Thoracic aorta (tissue), 2 donors: ENCODE results near the gene RHEB. TPM values are rescaled to one million over a fixed set of nuclear protein-coding genes. Genes with fewer than 3 reads are reported as not detected.

Experiments used
- ATAC-seq: fragments of 150-250 bp; one replicate; pipeline ENCODE4 v1.8.0; 2017; ENCODE audit warnings: low read depth; ENCODE audit not compliant: insufficient number of reproducible peaks, low FRiP score
- DNase-seq: peaks from one replicate; pipeline ENCODE4 v3.0.0-alpha.2; 2020; ENCODE audit warnings: low spot score
- H3K27ac ChIP-seq, 2 donors: fragments of 200-600 bp; sonication (generic); 1 replicate in 1 of 2; 2 replicates in 1 of 2; pipeline ENCODE4 v1.5.1; 2016; ENCODE audit warnings: mild to moderate bottlenecking in 2 of 2, moderate library complexity in 2 of 2
- H3K27me3 ChIP-seq: fragments of 200-600 bp; sonication (generic); replicated peaks from 2 replicates; pipeline ENCODE4 v1.6.0; 2016; ENCODE audit warnings: mild to moderate bottlenecking; ENCODE audit not compliant: insufficient read depth
- H3K36me3 ChIP-seq: fragments of 200-600 bp; sonication (generic); one replicate; pipeline ENCODE4 v1.5.1; 2016
- H3K4me1 ChIP-seq, 2 donors: fragments of 200-600 bp; sonication (generic); 1 replicate in 1 of 2; 2 replicates in 1 of 2; pipeline versions ENCODE4 v1.5.1 to v1.6.0; 2016; ENCODE audit warnings: low read depth in 2 of 2, mild to moderate bottlenecking in 1 of 2; ENCODE audit not compliant: control insufficient read depth in 1 of 2
- H3K4me3 ChIP-seq: fragments of 200-600 bp; sonication (generic); 2 replicates; pipeline ENCODE4 v1.5.1; 2016; ENCODE audit warnings: mild to moderate bottlenecking
- H3K9me3 ChIP-seq: fragments of 200-600 bp; sonication (generic); 2 replicates; pipeline ENCODE4 v1.5.1; 2016
- total RNA-seq, 2 donors: library from RNA; depleted of rRNA; stranded (reverse); fragments of >200 nt; gene quantifications; one replicate each; pipeline versions ENCODE4 v1.1.0 to v1.2.3, GENCODE V29; 2016
- TF ChIP-seq, protein P1 (sequence below): fragments of 200-600 bp; sonication (generic); IDR thresholded peaks from one replicate; pipeline ENCODE4 v1.5.1; 2019; ENCODE audit warnings: antibody characterized with exemption

RHEB gene
- total RNA-seq, 2 donors from 2014 or later = 88.9 to 102 TPM

- Histone ChIP-seq H3K4me3 (no peak overlapping the region), H3K9me3 (peaks cover 7% of the 10 kb centered on the region), H3K27ac (peak overlapping the region; percentile 89 to 90), H3K4me1 (peaks cover 18 to 24% of the 10 kb centered on the region in 2 donors), H3K36me3 (peaks cover 14% of the 10 kb centered on the region), H3K27me3 (no peaks in the 10 kb centered on the region)
- TF ChIP-seq, protein P1, sequence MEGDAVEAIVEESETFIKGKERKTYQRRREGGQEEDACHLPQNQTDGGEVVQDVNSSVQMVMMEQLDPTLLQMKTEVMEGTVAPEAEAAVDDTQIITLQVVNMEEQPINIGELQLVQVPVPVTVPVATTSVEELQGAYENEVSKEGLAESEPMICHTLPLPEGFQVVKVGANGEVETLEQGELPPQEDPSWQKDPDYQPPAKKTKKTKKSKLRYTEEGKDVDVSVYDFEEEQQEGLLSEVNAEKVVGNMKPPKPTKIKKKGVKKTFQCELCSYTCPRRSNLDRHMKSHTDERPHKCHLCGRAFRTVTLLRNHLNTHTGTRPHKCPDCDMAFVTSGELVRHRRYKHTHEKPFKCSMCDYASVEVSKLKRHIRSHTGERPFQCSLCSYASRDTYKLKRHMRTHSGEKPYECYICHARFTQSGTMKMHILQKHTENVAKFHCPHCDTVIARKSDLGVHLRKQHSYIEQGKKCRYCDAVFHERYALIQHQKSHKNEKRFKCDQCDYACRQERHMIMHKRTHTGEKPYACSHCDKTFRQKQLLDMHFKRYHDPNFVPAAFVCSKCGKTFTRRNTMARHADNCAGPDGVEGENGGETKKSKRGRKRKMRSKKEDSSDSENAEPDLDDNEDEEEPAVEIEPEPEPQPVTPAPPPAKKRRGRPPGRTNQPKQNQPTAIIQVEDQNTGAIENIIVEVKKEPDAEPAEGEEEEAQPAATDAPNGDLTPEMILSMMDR = no peak
- ATAC-seq = no peak
- no peak for DNase-seq
Observed at GRCh38 chr7:151461096-151461941, 58.4 kb downstream of the RHEB start.

DNA sequence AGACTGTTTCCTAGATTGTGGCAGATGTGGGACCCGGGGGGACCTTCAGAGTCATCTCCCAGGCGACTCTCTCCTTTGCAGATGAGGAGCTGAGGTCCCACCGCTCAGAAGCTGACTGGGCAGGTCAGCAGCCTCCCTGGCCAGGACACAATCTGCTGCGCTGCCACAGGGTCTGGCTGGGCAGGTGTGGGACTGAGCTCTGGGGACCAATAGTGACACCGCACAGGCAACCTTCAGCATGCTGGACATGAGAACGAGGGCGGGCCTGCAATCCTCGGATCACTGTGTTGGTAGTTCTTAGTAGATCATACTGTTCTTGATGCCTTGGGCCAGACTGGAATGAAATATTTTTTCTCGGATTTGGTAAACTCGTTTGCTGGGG, 59.2 kb downstream of the RHEB start:
- H3K4me1 ChIP-seq = peaks cover 18 to 24% of the 10 kb centered on the region in 2 donors
- TF ChIP-seq, protein P1 = no peak
- H3K4me3 ChIP-seq = peak overlapping the region; percentile 66
- H3K36me3 ChIP-seq = peaks cover 8% of the 10 kb centered on the region
- peak overlapping the region; percentile 89 to 90 for H3K27ac ChIP-seq
- peaks cover 7% of the 10 kb centered on the region for H3K9me3 ChIP-seq
- no peak for DNase-seq
- no peaks in the 10 kb centered on the region for H3K27me3 ChIP-seq
- no peak for ATAC-seq

GRCh38 chr7:151459726-151460473, 59.8 kb downstream of the RHEB start:
- TF ChIP-seq, protein P1 = peak; percentile 30
- DNase-seq = peak; percentile 65

DNA sequence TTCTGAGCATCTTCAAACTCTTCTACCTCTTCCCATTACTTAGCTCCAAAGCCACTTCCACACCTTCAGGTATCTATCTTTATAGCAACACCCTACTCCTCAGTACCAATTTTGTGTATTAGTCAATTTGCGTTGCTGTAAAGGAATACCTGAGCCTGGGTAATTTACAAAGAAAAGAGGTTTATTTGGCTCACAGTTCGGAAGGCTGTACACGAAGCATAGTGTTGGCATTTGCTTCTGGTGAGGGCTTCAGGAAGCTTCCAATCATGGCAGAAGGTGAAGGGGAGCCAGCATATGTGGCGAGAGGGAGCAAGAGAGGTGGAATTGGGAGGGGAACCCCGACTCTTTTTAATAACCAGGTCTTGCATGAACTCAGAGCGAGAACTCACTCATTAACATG, 62.2 kb downstream of the RHEB start:
- ATAC-seq = no peak
- H3K36me3 ChIP-seq = no peaks in the 10 kb centered on the region
- no peak overlapping the region for H3K4me3 ChIP-seq
- TF ChIP-seq, protein P1 = no peak
- H3K27me3 ChIP-seq = no peaks in the 10 kb centered on the region
- H3K9me3 ChIP-seq = peaks cover 3% of the 10 kb centered on the region
- DNase-seq = no peak
- H3K4me1 ChIP-seq = peaks cover 18 to 24% of the 10 kb centered on the region in 2 donors
- no peak overlapping the region for H3K27ac ChIP-seq

More at GRCh38 chr7:151459726-151460473, 59.8 kb downstream of the RHEB start:
- peak; percentile 79 for ATAC-seq
- peak overlapping the region; percentile 89 to 90 for H3K27ac ChIP-seq
- no peaks in the 10 kb centered on the region for H3K27me3 ChIP-seq
- H3K9me3 ChIP-seq = peaks cover 7% of the 10 kb centered on the region
- peak overlapping the region; percentile 66 for H3K4me3 ChIP-seq
- H3K4me1 ChIP-seq = peaks cover 18 to 24% of the 10 kb centered on the region in 2 donors
- peaks cover 3% of the 10 kb centered on the region for H3K36me3 ChIP-seq

DNA sequence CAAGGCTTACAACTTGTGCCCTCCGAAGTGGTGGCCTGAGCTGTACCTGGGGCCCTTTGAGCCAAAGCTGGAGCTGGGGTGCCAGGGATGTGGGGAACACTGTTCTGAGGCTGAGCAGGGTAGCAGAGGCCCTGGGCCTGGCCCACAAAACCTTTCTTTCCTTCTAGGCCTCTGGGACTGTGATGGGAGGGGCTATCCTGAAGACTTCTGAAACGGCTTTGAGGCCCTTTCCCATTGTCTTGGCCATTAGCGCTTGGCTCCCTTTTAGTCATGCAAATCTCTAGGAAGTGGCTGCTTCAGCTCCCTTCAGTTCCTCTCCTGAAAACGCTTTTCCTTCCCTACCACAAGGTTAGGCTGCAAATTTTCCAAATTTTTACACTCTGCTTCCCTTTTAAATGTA, 62.9 kb downstream of the RHEB start:
- DNase-seq (no peak), ATAC-seq (no peak)
- Histone ChIP-seq H3K27ac (no peak overlapping the region), H3K4me1 (peaks cover 18 to 24% of the 10 kb centered on the region in 2 donors), H3K36me3 (no peaks in the 10 kb centered on the region), H3K4me3 (no peak overlapping the region), H3K27me3 (no peaks in the 10 kb centered on the region), H3K9me3 (no peaks in the 10 kb centered on the region)
- TF ChIP-seq, protein P1 = no peak
